Stimulated activated CD4-positive, alpha-beta T cell treated with anti-CD3 and anti-CD28 coated beads, Interleukin-2, amount 100 ng/mL, for 24 hours (primary cell): ENCODE measurements around the gene SERPINA12.

Experiments used
- DNase-seq, 2 donors: peaks; one replicate each; pipeline ENCODE4 v3.0.0-alpha.2; 2020

Gene SERPINA12

GRCh38 chr14:94462219-94462551 lies 47.1 kb downstream of the SERPINA12 start:
- DNase-seq = no peak

GRCh38 chr14:94461526-94462218 lies 47.6 kb downstream of the SERPINA12 start:
- DNase-seq = no peak

- no peak for DNase-seq
Observed at GRCh38 chr14:94460631-94461416, 48.4 kb downstream of the SERPINA12 start.

DNA sequence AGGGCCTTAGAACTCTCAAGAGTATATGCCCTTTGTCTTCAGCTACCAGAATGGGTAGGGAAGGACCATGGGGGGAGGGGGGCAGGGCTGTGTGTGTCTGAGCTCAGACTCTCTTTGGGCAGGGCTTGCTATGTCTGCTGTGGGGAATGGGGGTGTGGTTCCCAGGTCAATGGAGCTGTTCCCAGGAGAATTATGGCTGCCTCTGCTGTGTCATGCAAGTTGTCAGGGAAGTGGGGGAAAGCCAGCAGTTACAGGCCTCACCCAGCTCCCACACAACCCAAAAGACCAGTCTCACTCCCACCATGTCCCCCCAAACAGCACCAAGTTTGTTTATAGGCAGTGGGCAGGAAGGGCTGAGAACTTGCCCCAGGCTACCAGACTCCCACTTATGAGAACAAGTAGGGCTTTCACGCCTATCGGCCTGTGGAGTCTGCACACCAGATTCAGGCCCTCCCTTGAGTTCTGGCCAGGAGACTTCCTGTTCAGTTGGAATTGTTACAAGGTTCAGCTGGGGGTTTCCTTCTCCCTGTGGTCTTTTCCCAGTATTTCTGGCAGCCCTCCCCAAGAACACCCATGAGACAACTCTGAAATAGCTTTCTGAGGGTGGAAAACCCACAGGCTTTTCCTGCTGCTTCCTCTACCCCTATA lies 50.6 kb downstream of the SERPINA12 start:
- no peak for DNase-seq

DNA sequence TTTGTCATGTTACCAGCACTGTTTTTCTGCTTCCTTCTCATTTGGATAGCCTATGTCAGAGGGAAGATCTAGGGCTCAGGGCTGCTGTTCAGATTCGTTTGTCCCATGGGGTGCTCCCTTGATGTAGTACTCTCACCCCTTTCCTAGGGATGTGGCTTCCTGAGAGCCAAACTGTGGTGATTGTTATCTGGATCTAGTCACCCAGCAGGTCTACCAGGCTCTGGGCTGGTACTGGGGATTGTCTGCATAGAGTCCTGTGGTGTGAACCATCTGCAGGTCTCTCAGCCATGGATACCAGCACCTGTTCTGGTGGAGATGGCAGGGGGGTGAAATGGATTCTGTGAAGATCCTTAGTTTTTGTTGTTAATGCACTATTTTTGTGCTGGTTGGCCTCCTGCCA lies 51.2 kb downstream of the SERPINA12 start:
- DNase-seq = no peak

DNA sequence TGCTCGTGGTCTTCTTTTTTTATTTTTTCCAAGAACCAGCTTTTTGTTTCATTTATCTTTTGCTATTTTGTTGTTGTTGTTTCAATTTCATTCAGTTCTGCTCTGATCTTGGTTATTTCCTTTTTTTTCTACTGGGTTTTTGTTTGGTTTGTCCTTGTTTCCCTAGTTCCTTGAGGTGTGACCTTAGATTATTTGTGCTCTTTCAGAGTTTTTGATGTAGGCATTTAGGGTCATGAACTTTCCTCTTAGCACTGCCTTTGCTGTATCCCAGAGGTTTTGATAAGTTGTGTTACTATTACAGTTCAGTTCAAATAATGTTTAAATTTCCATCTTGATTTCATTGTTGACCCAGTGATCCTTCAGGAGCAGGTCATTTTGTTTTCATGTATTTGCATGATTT lies 53.3 kb downstream of the SERPINA12 start:
- no peak for DNase-seq

GRCh38 chr14:94451826-94452225 lies 57.4 kb downstream of the SERPINA12 start:
- DNase-seq = no peak

- DNase-seq = no peak
Observed at GRCh38 chr14:94451091-94451771, 58.0 kb downstream of the SERPINA12 start.

DNA sequence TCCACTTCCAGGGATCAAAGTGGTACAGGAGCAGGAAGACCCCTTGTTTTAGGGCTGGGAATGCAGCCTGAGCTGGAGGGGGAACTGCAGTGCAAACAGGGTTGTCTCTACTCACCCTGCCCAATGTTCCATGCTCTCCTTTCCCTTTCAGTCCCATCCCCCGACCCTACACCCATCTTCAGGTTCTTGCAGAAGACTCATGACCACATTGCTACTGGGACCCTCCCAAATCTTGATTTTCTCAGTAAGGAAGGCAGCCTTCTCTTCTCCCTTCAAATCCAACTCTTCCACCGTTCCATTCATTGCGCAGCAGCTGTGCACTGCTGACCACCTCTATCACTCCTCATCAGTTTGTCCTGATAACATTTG lies 58.6 kb downstream of the SERPINA12 start:
- no peak for DNase-seq

DNA sequence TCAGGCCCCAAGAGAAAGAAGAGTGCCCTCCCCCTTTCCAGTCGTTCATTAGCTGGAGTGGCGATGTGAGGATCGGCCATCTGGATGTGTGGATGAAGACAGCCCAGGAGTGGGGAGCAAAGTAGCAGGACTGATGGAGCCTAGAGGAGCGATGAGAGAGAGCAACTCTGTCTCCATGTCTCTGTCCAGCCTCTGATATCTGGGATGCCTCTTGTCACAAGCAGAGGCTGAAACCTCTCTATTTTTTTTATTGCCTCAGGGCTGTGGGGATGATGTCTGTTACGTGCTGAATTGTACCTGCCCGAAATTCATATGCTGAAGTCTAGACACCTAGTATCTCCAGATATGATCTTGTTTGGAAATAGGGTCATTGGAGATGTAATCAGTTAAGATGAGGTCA lies 59.3 kb downstream of the SERPINA12 start:
- DNase-seq = no peak

DNA sequence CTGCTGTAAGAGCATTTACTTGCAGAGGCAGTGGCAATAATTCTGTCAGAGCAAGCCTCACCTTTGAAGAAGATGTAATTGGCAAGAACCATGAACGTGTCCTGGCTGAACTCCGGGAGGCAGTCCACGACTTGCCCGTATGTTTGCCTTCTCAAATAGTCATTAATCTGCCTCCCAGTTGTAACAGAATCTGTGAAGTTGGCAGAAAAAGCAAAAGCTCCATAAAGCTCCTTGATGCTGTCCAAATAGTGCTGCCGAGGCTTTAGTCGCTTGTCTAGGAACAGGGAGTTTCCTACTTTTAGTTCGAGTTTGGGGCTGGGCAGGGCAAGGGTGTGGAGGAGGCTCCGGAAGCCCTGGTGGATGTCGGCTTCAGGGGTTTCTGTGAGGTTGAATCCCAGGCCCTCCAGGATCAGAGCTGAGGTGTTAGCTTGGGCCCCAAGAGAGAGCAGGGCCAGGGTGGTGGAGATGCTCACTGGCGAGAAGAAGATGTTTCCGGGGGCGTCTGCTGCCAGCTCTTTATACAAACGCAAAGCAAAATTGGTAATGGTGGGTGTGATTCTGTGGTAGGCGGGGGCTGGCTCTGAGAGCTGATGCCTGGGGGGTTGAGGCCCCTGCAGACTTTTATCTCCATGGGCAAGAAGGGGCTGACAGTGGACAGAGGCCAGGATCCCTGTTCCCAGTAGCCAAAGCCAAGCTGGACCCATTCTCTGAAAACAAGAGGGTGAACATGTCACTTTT lies 61.0 kb downstream of the SERPINA12 start:
- no peak for DNase-seq

DNA sequence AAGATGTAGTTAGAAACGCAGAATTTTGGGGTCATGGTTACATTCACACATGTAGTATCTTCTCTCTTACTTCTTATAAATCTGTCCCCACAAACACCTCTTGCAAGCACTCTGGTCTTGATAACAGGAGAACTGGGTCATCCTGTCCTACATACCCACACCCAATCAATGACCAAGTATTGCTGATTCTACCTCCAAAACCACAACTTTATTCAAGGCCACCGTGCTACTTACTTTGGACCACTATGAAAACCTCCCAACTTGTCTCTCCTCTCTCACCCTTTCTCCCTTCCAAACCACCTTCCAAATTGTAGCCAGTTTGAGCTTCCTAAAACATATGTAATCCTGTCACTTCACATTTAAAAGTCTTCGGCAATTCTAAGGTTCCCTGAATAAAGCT lies 62.1 kb downstream of the SERPINA12 start:
- DNase-seq = no peak

DNA sequence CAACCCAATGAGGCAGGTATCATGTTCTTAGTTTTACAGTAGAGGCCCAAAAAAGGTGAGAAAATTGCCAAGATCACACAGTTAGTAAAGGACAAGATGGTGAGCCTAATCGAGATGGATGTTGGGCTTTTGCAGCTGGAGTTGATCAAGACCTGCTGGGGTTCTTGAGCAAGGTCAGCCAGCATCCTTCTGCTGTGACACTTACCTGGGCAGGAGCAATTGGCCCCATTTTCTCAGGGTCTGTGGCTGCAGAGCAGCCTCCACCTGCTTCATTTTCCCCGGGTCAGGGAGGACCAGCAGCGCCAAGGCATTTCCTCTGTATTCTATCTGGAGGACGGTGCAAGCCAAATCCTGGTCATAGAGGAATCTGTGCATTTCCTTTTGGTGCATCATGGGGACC lies 63.1 kb downstream of the SERPINA12 start:
- DNase-seq = no peak

- DNase-seq = no peak
Observed at GRCh38 chr14:94445003-94445402, 64.3 kb downstream of the SERPINA12 start.

GRCh38 chr14:94441531-94442205 lies 67.6 kb downstream of the SERPINA12 start:
- DNase-seq = no peak

DNA sequence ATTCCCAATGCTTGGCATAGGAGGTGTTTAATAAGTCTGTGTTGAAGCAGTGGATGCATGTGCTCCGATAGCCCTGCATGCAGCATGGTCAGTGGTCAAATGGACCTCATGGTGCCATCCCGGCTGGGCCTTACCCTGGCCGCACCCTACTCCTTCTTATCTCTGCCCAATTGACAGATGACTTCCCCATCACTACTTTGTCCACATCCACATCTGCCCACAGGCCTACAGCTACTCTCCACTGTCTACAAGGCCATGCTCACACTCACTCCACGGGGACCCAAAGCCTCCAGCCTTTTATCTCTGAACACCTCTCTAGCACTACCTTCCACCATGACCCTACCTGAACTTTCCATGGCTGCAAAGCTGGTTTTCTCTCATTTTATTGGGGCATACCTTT lies 68.1 kb downstream of the SERPINA12 start:
- DNase-seq = no peak

GRCh38 chr14:94439453-94440057 lies 69.7 kb downstream of the SERPINA12 start:
- no peak for DNase-seq
